ENCODE results near the gene BAZ1A.
"Not testable (repeated sequence)": the region's sequence is repeated elsewhere in the genome, so short reads cannot be mapped to it uniquely, and the experiment has no call there.

The BAZ1A gene

GRCh38 chr14:34782031-34782430 is 93.1 kb downstream of the BAZ1A start:
- no peak for DNase-seq (ENCODE audit: low read depth)

GRCh38 chr14:34781242-34781641 is 93.9 kb downstream of the BAZ1A start:
- DNase-seq (ENCODE audit: low read depth), result peak; percentile 25

- DNase-seq (ENCODE audit: low read depth), result no peak
Observed at GRCh38 chr14:34780646-34781045, 94.5 kb downstream of the BAZ1A start.

GRCh38 chr14:34778744-34779143 is 96.4 kb downstream of the BAZ1A start:
- no peak for DNase-seq (ENCODE audit: low read depth)

GRCh38 chr14:34776611-34777010 is 98.5 kb downstream of the BAZ1A start:
- no peak for DNase-seq (ENCODE audit: low read depth)

- no peak for DNase-seq (ENCODE audit: low read depth)
Observed at GRCh38 chr14:34775922-34776321, 99.2 kb downstream of the BAZ1A start.

- DNase-seq (ENCODE audit: low read depth), result no peak
Observed at GRCh38 chr14:34775342-34775741, 99.8 kb downstream of the BAZ1A start.

GRCh38 chr14:34770901-34771300 is 104.3 kb downstream of the BAZ1A start:
- DNase-seq (ENCODE audit: low read depth), result no peak

- DNase-seq (ENCODE audit: low read depth), result peak; percentile 17
Observed at GRCh38 chr14:34766606-34767005, 108.6 kb downstream of the BAZ1A start.

GRCh38 chr14:34766060-34766459 is 109.1 kb downstream of the BAZ1A start:
- DNase-seq (ENCODE audit: low read depth), result no peak

GRCh38 chr14:34755215-34755614 is 119.9 kb downstream of the BAZ1A start:
- no peak for DNase-seq (ENCODE audit: low read depth)

- no peak for DNase-seq (ENCODE audit: low read depth)
Observed at GRCh38 chr14:34754687-34755086, 120.5 kb downstream of the BAZ1A start.

- DNase-seq (ENCODE audit: low read depth), result peak; percentile 15
Observed at GRCh38 chr14:34750670-34751069, 124.5 kb downstream of the BAZ1A start.

GRCh38 chr14:34750233-34750632 is 124.9 kb downstream of the BAZ1A start:
- DNase-seq (ENCODE audit: low read depth), result no peak

- no peak for DNase-seq (ENCODE audit: low read depth)
Observed at GRCh38 chr14:34749408-34749807, 125.8 kb downstream of the BAZ1A start.

- no peak for DNase-seq (ENCODE audit: low read depth)
Observed at GRCh38 chr14:34742270-34743115, 132.7 kb downstream of the BAZ1A start.

GRCh38 chr14:34741840-34742239 is 133.3 kb downstream of the BAZ1A start:
- no peak for DNase-seq (ENCODE audit: low read depth)

- DNase-seq (ENCODE audit: low read depth), result not testable (repeated sequence)
Observed at GRCh38 chr14:34740139-34740538, 135.0 kb downstream of the BAZ1A start.

GRCh38 chr14:34737079-34737478 is 138.1 kb downstream of the BAZ1A start:
- not testable (repeated sequence) for DNase-seq (ENCODE audit: low read depth)

- DNase-seq (ENCODE audit: low read depth), result no peak
Observed at GRCh38 chr14:34733245-34733644, 141.9 kb downstream of the BAZ1A start.

- no peak for DNase-seq (ENCODE audit: low read depth)
Observed at GRCh38 chr14:34732802-34733201, 142.4 kb downstream of the BAZ1A start.

GRCh38 chr14:34723867-34724266 is 151.3 kb downstream of the BAZ1A start:
- no peak for DNase-seq (ENCODE audit: low read depth)

- DNase-seq (ENCODE audit: low read depth), result peak; percentile 39
Observed at GRCh38 chr14:34722723-34723545, 152.2 kb downstream of the BAZ1A start.
